GM12891 (cell line): Measurements from ENCODE around the gene MRNIP.

Experiments
- POLR2A ChIP-seq: IDR thresholded peaks from 2 replicates; pipeline ENCODE4 v1.6.1; 2011; ENCODE audit warnings: low read depth, low read length, control low read depth
- POLR2AphosphoS5 ChIP-seq: IDR thresholded peaks from 2 replicates; pipeline ENCODE4 v1.6.1; 2011; ENCODE audit warnings: low read depth, low read length, control low read depth

DNA sequence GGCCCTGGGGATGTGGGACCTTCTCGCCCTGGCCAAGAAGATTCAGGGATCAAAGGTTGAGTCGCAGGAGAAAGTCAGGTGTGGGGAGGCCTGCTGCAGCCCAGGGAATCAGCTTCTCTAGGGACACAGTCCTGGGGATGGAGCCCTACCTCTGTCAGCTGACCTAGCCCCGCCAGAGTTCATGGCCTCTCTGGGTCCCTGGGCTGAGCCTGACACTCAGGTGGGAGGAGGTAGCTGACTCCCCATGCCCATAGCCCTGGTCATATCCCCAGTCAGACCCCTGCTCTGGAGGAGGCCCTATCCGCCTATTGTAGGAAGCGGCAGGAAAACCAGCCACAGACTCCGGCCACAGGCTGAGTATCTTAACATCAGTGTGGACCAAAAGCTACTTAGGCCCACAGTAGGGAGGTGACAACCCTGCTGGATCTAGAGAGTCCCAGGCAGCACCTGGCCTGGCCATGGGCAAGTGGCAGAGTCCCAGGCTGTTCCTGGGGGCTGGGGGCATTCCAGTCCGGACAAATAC, 15.0 kb upstream of the MRNIP start:
- TF ChIP-seq POLR2AphosphoS5, result no peak
- TF ChIP-seq POLR2A, result no peak
